Measurements from ENCODE around the gene CD160. TPM values are rescaled to one million over a fixed set of nuclear protein-coding genes. Genes with fewer than 3 reads are reported as not detected.
"Not testable (repeated sequence)": the region's sequence is repeated elsewhere in the genome, so short reads cannot be mapped to it uniquely, and the experiment has no call there.

CD160 gene
- total and polyA plus RNA-seq, 3 experiments from 2014 or later = 22.3 to 31.6 (median 24.6) TPM

GRCh38 chr1:145757420-145757819, 38.1 kb downstream of the CD160 start:
- Mint-ChIP-seq H3K27ac (peak overlapping the region in 5 of 8 donors; percentile 0 to 43 (median 29)), H3K4me1 (peaks cover 0 to 4% (median 2%) of the 10 kb centered on the region in 3 donors), H3K27me3 (no peaks in the 10 kb centered on the region), H3K4me3 (no peak overlapping the region), H3K9me3 (no peaks in the 10 kb centered on the region), H3K36me3 (peaks cover 11 to 79% (median 29%) of the 10 kb centered on the region in 3 donors)
- no peak for DNase-seq
- Histone ChIP-seq H3K9me3 (ENCODE audit: low read length) (no peaks in the 10 kb centered on the region), H3K27me3 (ENCODE audit: insufficient read depth, low read length, poor library complexity, severe bottlenecking) (no peaks in the 10 kb centered on the region), H3K4me1 (ENCODE audit: insufficient read depth, low read length) (no peaks in the 10 kb centered on the region), H3K4me3 (ENCODE audit: low read length) (no peak overlapping the region), H3K36me3 (ENCODE audit: insufficient read depth, low read length) (peaks cover 9% of the 10 kb centered on the region), H3K27ac (ENCODE audit: low read depth, low read length) (no peak overlapping the region)
- ChIA-PET CTCF (no interaction called here), POLR2A (no interaction called here)

- no peaks in the 10 kb centered on the region for H3K9me3 Mint-ChIP-seq
- no peak overlapping the region for H3K4me3 ChIP-seq (ENCODE audit: low read length)
- CTCF ChIA-PET = interaction anchor here (1.1 kb wide), 1 partner anchor 38 kb away, joined by 4 read pairs; no protein-coding TSS in a partner anchor
- H3K4me1 ChIP-seq (ENCODE audit: insufficient read depth, low read length) = no peaks in the 10 kb centered on the region
- H3K4me3 Mint-ChIP-seq = no peak overlapping the region
- peaks cover 0 to 4% (median 2%) of the 10 kb centered on the region in 3 donors for H3K4me1 Mint-ChIP-seq
- no peaks in the 10 kb centered on the region for H3K27me3 Mint-ChIP-seq
- peaks cover 4% of the 10 kb centered on the region for H3K36me3 ChIP-seq (ENCODE audit: insufficient read depth, low read length)
- H3K27ac Mint-ChIP-seq = peak overlapping the region in 1 of 8 donors; percentile 54
- no peak for DNase-seq
- H3K27ac ChIP-seq (ENCODE audit: low read depth, low read length) = no peak overlapping the region
- POLR2A ChIA-PET = no interaction called here
- no peaks in the 10 kb centered on the region for H3K27me3 ChIP-seq (ENCODE audit: insufficient read depth, low read length, poor library complexity, severe bottlenecking)
- peaks cover 11 to 78% (median 27%) of the 10 kb centered on the region in 3 donors for H3K36me3 Mint-ChIP-seq
- no peaks in the 10 kb centered on the region for H3K9me3 ChIP-seq (ENCODE audit: low read length)
These were observed 38.8 kb downstream of the CD160 start for GRCh38 chr1:145758116-145758515.

GRCh38 chr1:145758575-145758974, 39.3 kb downstream of the CD160 start:
- Mint-ChIP-seq H3K27ac (no peak overlapping the region), H3K27me3 (no peaks in the 10 kb centered on the region)
- H3K9me3 ChIP-seq (ENCODE audit: low read length) = no peaks in the 10 kb centered on the region

GRCh38 chr1:145759721-145760120, 40.4 kb downstream of the CD160 start:
- H3K27ac Mint-ChIP-seq = peak overlapping the region in 1 of 8 donors; percentile 70
- no peaks in the 10 kb centered on the region for H3K9me3 Mint-ChIP-seq
- peaks cover 0 to 4% (median 2%) of the 10 kb centered on the region in 3 donors for H3K4me1 Mint-ChIP-seq
- Histone ChIP-seq H3K27me3 (ENCODE audit: insufficient read depth, low read length, poor library complexity, severe bottlenecking) (no peaks in the 10 kb centered on the region), H3K4me1 (ENCODE audit: insufficient read depth, low read length) (no peaks in the 10 kb centered on the region), H3K4me3 (ENCODE audit: low read length) (no peak overlapping the region), H3K9me3 (ENCODE audit: low read length) (no peaks in the 10 kb centered on the region), H3K27ac (ENCODE audit: low read depth, low read length) (no peak overlapping the region), H3K36me3 (ENCODE audit: insufficient read depth, low read length) (no peaks in the 10 kb centered on the region)
- DNase-seq = no peak
- ChIA-PET POLR2A (no interaction called here), CTCF (no interaction called here)
- H3K36me3 Mint-ChIP-seq = peaks cover 11 to 74% (median 27%) of the 10 kb centered on the region in 3 donors
- H3K27me3 Mint-ChIP-seq = no peaks in the 10 kb centered on the region
- no peak overlapping the region for H3K4me3 Mint-ChIP-seq

More at GRCh38 chr1:145758575-145758974, 39.3 kb downstream of the CD160 start:
- Histone ChIP-seq H3K27me3 (ENCODE audit: insufficient read depth, low read length, poor library complexity, severe bottlenecking) (no peaks in the 10 kb centered on the region), H3K36me3 (ENCODE audit: insufficient read depth, low read length) (no peaks in the 10 kb centered on the region), H3K4me1 (ENCODE audit: insufficient read depth, low read length) (no peaks in the 10 kb centered on the region), H3K4me3 (ENCODE audit: low read length) (no peak overlapping the region), H3K27ac (ENCODE audit: low read depth, low read length) (no peak overlapping the region)
- H3K36me3 Mint-ChIP-seq = peaks cover 11 to 76% (median 27%) of the 10 kb centered on the region in 3 donors
- no peak for DNase-seq
- no peak overlapping the region for H3K4me3 Mint-ChIP-seq
- H3K9me3 Mint-ChIP-seq = no peaks in the 10 kb centered on the region
- peaks cover 0 to 4% (median 2%) of the 10 kb centered on the region in 3 donors for H3K4me1 Mint-ChIP-seq
- ChIA-PET POLR2A (no interaction called here), CTCF (interaction anchor here (1.1 kb wide), 1 partner anchor 38 kb away, joined by 4 read pairs; no protein-coding TSS in a partner anchor)

GRCh38 chr1:145760395-145760949, 41.2 kb downstream of the CD160 start:
- H3K9me3 Mint-ChIP-seq; H3K27ac ChIP-seq (ENCODE audit: low read depth, low read length); H3K27me3 Mint-ChIP-seq; H3K9me3 ChIP-seq (ENCODE audit: low read length); DNase-seq; H3K27me3 ChIP-seq (ENCODE audit: insufficient read depth, low read length, poor library complexity, severe bottlenecking); H3K4me3 ChIP-seq (ENCODE audit: low read length); H3K4me3 Mint-ChIP-seq; CTCF ChIA-PET; H3K36me3 ChIP-seq (ENCODE audit: insufficient read depth, low read length); H3K4me1 ChIP-seq (ENCODE audit: insufficient read depth, low read length); H3K4me1 Mint-ChIP-seq; POLR2A ChIA-PET: not testable (repeated sequence)
- H3K27ac Mint-ChIP-seq = peak overlapping the region in 1 of 8 donors; percentile 36
- peaks cover 11 to 72% (median 26%) of the 10 kb centered on the region in 3 donors for H3K36me3 Mint-ChIP-seq

- DNase-seq; H3K4me3 ChIP-seq (ENCODE audit: low read length); H3K27me3 Mint-ChIP-seq; H3K4me3 Mint-ChIP-seq; H3K4me1 ChIP-seq (ENCODE audit: insufficient read depth, low read length); H3K36me3 ChIP-seq (ENCODE audit: insufficient read depth, low read length); POLR2A ChIA-PET; H3K27ac ChIP-seq (ENCODE audit: low read depth, low read length); CTCF ChIA-PET; H3K9me3 Mint-ChIP-seq; H3K9me3 ChIP-seq (ENCODE audit: low read length); H3K27me3 ChIP-seq (ENCODE audit: insufficient read depth, low read length, poor library complexity, severe bottlenecking); H3K4me1 Mint-ChIP-seq: not testable (repeated sequence)
- peaks cover 11 to 69% (median 23%) of the 10 kb centered on the region in 3 donors for H3K36me3 Mint-ChIP-seq
- H3K27ac Mint-ChIP-seq = peak overlapping the region in 1 of 8 donors; percentile 34
These were observed 42.2 kb downstream of the CD160 start for GRCh38 chr1:145761498-145761897.

- POLR2A ChIA-PET; CTCF ChIA-PET; H3K4me3 ChIP-seq (ENCODE audit: low read length): not testable (repeated sequence)
These were observed 42.7 kb downstream of the CD160 start for GRCh38 chr1:145762001-145762400.

GRCh38 chr1:145764231-145764940, 45.1 kb downstream of the CD160 start:
- H3K4me3 ChIP-seq (ENCODE audit: low read length); H3K4me1 ChIP-seq (ENCODE audit: insufficient read depth, low read length); H3K27ac Mint-ChIP-seq; H3K9me3 ChIP-seq (ENCODE audit: low read length); POLR2A ChIA-PET; H3K27ac ChIP-seq (ENCODE audit: low read depth, low read length); CTCF ChIA-PET; H3K27me3 Mint-ChIP-seq; H3K4me1 Mint-ChIP-seq; H3K36me3 ChIP-seq (ENCODE audit: insufficient read depth, low read length); DNase-seq; H3K4me3 Mint-ChIP-seq; H3K9me3 Mint-ChIP-seq; H3K27me3 ChIP-seq (ENCODE audit: insufficient read depth, low read length, poor library complexity, severe bottlenecking): not testable (repeated sequence)
- peaks cover 11 to 60% (median 17%) of the 10 kb centered on the region in 3 donors for H3K36me3 Mint-ChIP-seq

More at GRCh38 chr1:145762001-145762400, 42.7 kb downstream of the CD160 start:
- H3K27ac Mint-ChIP-seq; H3K9me3 ChIP-seq (ENCODE audit: low read length); H3K4me3 Mint-ChIP-seq; H3K9me3 Mint-ChIP-seq; H3K27me3 Mint-ChIP-seq; H3K4me1 ChIP-seq (ENCODE audit: insufficient read depth, low read length); H3K27ac ChIP-seq (ENCODE audit: low read depth, low read length); H3K27me3 ChIP-seq (ENCODE audit: insufficient read depth, low read length, poor library complexity, severe bottlenecking); H3K4me1 Mint-ChIP-seq; DNase-seq; H3K36me3 ChIP-seq (ENCODE audit: insufficient read depth, low read length): not testable (repeated sequence)
- peaks cover 11 to 65% (median 22%) of the 10 kb centered on the region in 3 donors for H3K36me3 Mint-ChIP-seq

All from CD8-positive, alpha-beta memory T cell (primary cell).